ENCODE measurements around the gene PPFIA3.

PPFIA3 gene

DNA sequence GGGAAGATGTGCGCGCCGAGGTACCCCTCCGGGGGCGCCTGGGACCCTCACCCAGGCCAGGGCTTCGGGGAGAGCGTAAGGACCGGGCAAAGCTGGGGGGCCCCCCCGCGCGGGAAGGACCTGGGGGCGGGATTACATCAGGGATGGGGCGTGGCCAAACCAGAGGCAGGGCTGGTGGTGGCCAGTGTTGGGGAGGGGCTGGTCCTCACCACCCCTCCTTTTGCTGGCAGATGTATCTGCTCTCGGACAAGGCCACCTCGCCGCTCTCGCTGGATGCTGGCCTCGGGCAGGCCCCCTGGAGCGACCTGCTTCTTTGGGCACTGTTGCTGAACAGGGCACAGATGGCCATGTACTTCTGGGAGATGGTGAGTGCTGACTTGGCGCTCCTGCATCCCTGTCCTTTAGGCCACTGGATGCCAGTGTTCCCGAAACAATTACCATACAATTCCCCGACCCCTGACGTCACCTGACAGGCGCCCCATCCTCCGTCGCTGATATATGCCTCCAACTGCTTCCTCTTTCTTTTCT lies 63.6 kb downstream of the PPFIA3 start:
- no peak for DNase-seq

DNA sequence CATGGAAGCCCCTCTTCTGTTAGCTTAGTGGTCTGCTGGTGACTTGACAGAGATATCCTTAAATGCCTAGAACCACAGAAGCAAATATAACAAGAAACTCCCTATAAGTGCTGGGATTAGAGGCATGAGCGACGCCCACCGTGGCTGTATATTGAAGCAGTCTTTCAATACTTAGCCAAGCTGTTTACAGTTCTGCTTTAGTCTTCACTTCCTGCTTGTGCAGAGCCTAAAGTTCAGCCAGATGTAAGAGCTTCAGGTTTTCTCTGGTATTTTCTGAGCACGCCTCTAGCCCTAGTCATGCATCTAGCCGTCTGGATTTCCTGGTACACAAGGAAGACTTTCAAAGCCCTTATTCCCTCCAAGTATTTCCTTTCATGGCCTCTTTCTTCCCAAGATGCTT lies 66.8 kb downstream of the PPFIA3 start:
- no peak for DNase-seq

DNA sequence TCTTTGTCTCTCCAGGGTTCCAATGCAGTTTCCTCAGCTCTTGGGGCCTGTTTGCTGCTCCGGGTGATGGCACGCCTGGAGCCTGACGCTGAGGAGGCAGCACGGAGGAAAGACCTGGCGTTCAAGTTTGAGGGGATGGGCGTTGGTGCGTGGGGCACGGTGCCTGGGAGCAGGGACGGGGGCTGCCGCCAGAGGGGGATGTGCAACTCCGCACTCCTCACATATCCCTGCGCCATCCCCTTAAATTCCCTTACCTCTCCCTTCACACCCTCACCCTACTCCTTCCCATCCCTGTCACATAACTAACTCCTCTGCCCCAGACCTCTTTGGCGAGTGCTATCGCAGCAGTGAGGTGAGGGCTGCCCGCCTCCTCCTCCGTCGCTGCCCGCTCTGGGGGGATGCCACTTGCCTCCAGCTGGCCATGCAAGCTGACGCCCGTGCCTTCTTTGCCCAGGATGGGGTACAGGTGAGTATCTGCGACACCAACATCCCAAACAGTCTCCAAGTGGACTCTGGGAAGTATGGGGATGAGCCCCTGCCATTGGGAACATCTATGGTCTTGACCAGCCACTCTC lies 69.4 kb downstream of the PPFIA3 start:
- no peak for DNase-seq

DNA sequence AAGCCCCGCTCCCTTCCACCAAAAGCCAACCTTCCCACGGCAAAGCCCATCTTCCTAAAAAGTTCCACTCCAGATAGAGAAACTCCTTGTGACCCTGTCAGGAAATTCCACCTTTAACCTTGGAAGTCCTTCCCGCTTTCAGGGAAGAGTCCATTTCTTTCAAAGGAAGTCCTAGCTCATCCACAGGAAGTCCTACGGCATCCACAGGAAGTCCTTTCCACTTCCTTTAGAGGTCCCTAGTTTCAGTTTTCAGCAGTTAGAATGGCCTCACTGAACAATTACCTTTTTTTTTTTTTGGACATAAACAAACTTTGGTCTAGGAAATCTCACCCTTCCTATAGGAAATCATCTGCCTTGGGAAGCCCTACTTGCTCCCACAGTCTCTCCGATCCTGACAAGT lies 69.9 kb downstream of the PPFIA3 start:
- DNase-seq, result no peak

DNA sequence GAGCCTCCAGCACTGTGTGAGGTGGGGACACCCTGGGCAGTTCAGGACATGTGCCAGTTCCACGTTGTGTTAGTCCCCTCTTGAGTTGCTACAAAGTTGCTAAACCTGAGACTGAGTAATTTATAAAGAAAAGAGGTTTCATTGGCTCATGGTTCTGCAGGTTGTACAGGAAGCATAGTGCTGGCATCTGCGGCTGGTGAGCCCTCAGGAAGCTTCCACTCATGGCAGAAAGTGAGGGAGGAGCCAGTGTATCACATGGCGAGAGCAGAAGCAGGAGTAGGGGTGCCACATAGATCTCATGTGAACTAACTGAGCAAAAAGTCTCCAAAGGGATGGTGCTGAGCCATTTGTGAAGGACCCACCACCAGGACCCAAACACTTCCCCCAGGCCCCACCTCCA lies 71.4 kb downstream of the PPFIA3 start:
- no peak for DNase-seq

DNA sequence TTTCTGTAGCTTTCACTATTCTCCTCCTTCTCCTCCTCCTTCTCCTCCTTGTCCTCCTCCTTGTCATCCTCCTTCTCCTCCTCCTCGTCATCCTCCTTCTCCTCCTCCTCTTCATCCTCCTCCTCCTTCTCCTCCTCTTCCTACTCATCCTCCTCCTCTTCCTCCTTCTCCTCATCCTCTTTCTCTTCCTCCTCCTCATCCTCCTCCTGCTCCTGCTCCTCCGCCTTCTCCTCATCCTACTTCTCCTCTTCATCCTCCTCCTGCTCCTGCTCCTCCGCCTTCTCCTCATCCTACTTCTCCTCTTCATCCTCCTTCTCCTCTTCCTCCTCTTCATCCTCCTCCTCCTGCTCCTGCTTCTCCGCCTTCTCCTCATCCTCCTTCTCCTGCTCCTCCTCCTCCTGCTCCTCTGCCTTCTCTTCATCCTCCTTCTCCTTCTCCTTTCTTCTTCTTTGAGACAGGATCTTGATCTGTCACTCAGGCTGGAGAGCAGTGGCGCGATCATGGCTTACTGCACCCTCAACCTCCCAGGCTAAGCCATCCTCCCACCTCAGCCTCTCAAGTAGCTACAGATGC lies 74.6 kb downstream of the PPFIA3 start:
- no peak for DNase-seq

DNA sequence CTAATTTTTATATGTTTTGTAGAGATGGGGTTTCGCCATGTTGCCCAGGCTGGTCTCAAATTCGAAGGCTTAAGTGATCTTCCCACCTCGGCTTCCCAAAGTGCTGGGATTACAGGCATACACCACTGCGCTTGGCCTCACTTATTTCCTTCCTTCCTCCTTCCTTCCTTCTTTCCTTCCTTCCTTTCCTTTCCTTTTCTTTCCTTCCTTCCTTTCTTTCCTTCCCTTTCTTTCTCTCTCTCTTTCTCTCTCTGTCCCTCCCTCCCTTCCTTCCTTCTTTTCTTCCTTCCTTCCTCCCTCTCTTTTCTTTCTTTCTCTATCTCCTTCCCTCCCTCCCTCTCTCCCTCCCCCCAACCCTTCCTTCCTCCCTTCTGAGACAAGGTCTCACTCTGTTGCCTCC lies 75.1 kb downstream of the PPFIA3 start:
- no peak for DNase-seq

DNA sequence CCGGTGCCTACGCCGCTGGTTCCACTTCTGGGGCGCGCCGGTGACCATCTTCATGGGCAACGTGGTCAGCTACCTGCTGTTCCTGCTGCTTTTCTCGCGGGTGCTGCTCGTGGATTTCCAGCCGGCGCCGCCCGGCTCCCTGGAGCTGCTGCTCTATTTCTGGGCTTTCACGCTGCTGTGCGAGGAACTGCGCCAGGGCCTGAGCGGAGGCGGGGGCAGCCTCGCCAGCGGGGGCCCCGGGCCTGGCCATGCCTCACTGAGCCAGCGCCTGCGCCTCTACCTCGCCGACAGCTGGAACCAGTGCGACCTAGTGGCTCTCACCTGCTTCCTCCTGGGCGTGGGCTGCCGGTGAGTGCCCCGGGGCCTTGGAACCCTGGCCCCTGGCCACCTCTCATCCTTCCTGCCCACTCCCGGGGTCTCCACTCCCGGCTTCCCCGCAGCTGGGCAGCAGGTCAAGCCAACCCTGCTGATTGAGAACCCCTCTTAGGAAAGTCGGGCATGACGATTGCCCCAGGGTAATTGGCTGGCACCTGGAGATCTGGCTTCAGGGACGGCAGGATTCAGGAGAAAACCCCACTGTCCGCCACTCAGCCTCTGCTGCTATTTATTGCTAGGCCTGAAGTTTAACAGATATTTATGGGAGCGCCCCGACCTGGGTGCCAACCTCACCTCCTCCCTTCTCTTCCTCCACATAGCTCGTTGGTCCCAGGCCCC lies 77.3 kb downstream of the PPFIA3 start:
- DNase-seq, result no peak

DNA sequence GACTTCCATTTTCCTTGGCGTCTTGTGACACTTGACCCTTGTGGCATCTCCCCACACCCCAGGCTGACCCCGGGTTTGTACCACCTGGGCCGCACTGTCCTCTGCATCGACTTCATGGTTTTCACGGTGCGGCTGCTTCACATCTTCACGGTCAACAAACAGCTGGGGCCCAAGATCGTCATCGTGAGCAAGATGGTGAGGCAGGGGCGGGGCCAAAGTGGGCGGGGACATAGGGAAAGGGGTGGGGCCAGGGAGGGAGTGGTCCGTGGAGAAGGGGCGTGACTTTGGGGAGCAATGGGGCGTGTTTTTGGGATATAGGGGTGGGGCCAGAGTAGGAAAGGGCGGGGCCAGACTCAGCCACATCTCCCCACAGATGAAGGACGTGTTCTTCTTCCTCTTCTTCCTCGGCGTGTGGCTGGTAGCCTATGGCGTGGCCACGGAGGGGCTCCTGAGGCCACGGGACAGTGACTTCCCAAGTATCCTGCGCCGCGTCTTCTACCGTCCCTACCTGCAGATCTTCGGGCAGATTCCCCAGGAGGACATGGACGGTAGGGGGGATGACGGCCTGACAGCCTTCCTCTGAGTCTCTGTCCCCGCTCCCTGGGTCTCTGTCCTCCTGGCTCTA lies 81.0 kb downstream of the PPFIA3 start:
- no peak for DNase-seq

All from SHP77 (cell line).